Suppressor macrophage (primary cell): ENCODE data around the gene SZRD1.

Source experiments
- DNase-seq, 4 experiments: peaks; one replicate each; pipeline ENCODE4 v3.0.0-alpha.2; 2020 to 2022

SZRD1 gene

DNA sequence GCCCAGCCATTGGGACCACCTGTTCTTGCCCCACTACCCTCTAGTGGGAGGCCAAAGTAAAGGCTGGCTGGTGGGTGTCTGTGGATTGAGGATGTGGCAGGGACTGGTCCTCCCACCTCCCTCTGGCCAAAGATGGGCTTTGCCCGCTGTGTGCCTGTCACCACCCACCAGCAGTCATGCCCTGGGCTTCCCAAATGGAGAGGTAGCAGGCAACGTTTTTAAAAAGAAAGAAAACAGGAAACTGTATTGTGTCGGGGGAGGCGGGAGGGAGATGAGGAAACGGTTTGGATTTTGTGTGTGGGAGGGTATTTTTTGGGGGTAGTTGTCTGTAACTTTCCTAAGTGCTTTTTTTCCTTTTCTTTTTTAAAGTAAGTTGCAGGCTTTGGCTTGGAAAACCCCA lies 30.1 kb downstream of the SZRD1 start:
- peak; percentile 39 to 70 (median 61) for DNase-seq

GRCh38 chr1:16398371-16398953 lies 31.4 kb downstream of the SZRD1 start:
- DNase-seq, result no peak

DNA sequence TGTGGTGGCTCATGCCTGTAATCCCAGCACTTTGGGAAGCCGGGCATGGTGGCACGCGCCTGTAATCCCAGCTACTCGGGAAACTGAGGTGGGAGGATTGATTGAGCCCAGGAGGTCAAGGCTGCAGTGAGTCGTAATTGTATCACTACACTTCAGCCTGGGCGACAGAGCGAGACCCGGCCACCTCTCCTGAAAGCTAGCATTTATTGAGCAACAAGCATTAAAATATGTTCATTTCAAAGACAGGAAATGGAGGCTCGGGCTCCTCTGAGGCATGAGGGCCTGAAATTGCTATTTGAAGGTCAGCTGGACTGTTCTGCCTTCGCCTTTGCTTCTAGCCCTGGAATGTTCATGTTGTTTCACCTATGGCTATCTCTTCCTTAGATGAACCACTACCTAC lies 35.7 kb downstream of the SZRD1 start:
- no peak for DNase-seq

- DNase-seq, result no peak
Measured at GRCh38 chr1:16405441-16405840, 38.4 kb downstream of the SZRD1 start.

GRCh38 chr1:16406868-16407267 lies 39.8 kb downstream of the SZRD1 start:
- DNase-seq, result no peak

DNA sequence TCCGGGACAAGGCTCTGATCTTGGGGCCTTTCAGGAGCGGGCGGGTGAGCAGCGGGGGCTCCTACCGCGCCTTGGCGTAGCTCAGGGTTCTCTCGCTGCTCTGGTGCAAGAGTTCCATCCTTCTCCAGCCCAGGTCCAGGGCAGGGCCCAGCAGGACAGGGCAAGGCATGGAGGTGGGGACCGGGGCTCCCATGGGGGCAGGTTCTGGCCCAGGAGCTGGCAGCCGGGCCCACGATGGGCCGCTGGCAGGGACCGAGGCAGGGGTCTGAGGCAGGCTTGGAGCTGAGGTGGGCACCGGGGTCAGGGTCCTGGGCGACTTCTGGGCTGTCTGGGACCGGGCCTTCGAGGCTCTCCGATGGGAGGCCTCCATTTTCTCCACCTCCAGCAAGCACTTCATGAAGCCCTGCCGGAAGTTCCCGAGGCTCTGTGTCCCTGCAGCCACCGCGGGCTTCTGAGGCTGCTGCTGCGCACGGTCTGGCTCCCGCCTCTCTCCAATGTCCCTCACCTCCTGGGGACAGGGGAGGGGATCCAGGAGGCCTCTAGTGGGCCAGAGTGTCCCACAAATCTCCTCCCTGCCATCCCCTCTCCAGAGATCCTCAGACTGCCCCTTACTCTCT lies 42.6 kb downstream of the SZRD1 start:
- no peak for DNase-seq

GRCh38 chr1:16410803-16411202 lies 43.8 kb downstream of the SZRD1 start:
- no peak for DNase-seq

DNA sequence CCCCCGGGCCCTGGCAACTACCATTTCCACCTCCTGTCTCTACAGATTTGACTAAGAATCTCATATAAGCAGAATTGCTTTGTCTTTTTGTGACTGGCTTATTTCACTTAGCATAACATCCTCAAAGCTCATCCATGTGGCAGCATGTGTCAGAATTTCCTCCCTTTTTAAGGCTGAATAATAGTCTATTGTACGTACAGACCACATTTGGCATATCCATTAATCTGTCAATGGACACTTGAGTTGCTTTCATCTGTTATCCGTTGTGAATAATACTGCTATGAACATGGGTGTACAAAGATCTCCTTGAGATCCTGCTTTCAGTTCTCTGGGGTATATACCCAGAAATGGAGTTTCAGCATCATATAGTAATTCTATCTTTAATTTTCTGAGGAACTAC lies 46.1 kb downstream of the SZRD1 start:
- DNase-seq, result no peak

- no peak for DNase-seq
Measured at GRCh38 chr1:16418823-16419425, 51.9 kb downstream of the SZRD1 start.

- DNase-seq, result no peak
Measured at GRCh38 chr1:16420424-16421118, 53.5 kb downstream of the SZRD1 start.

- DNase-seq, result no peak
Measured at GRCh38 chr1:16421201-16421600, 54.2 kb downstream of the SZRD1 start.

GRCh38 chr1:16422041-16422440 lies 55.0 kb downstream of the SZRD1 start:
- DNase-seq, result no peak

GRCh38 chr1:16425125-16426025 lies 58.3 kb downstream of the SZRD1 start:
- no peak for DNase-seq

- no peak for DNase-seq
Measured at GRCh38 chr1:16430606-16431005, 63.6 kb downstream of the SZRD1 start.

DNA sequence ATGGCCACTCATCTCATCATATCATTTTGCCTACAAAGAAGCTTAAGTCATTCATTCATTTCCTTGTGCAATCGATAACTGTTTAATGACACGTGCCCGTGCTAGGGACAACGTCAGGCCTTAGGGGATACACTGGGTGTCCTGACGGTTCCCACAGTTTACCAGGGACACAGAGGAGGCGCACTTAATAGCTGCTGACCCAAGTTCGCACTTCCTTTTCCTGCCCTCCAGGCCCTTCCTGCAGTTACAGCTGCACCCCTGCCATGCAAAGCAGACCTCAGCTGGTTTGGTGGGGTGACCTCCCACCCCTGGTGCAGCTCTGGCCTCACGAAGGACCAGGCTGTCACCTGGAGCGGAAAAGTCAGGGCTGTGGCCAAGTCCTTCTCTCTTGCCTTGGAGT lies 66.0 kb downstream of the SZRD1 start:
- peak; percentile 52 to 79 (median 64) for DNase-seq

- DNase-seq, result no peak
Measured at GRCh38 chr1:16434007-16434406, 67.0 kb downstream of the SZRD1 start.

GRCh38 chr1:16434501-16434900 lies 67.5 kb downstream of the SZRD1 start:
- no peak for DNase-seq

DNA sequence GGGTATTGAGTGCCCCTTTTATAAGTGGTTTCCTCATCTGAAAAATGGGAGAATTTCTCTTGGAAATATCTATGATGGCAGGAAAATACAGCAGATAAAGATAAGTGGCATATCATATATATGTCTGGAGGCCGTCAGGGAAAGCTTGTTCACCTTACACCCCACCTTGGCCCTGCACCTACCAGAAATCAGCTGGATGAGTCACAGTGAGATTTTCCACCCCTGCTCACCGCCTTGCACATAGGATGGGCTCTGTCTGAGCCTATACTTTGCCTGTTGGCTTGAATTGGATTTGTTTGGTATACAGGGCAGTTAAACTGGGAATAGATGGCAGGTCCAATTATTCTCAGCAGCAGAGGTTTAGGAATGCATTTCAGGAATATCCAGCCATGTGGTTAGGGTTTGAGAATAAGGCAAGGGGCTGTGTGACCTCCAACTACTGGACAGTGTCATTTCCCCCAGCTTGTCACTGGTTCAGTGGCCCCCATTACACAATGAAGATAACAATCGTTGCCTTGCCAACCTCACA lies 70.0 kb downstream of the SZRD1 start, which contains the start of gene SPATA21:
Gene SPATA21, minus strand, starts transcription at position 479 of the 529 bp plus-strand sequence. CDS start 6,053 bp downstream, outside the sequence.
- DNase-seq, result no peak

DNA sequence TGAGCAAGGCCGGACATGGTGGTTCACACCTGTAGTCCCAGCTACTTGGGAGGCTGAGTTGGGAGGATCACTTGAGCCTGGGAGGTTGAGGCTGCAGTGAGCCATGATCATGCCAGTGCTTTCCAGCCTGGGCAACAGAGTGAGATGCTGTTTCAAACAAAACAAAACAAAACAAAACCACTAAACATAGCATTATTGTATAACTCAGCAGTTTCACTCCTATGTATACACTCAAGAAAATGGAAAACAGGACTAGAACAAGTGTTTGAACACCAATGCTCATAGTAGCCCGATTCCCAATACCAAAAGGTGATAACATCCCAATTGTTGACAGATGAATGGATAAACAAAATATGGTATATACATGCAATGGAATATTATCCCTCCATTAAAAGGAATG lies 71.5 kb downstream of the SZRD1 start:
- no peak for DNase-seq

- DNase-seq, result peak in 3 of 4 experiments; percentile 22 to 78 (median 47)
Measured at GRCh38 chr1:16438924-16439323, 71.9 kb downstream of the SZRD1 start.

DNA sequence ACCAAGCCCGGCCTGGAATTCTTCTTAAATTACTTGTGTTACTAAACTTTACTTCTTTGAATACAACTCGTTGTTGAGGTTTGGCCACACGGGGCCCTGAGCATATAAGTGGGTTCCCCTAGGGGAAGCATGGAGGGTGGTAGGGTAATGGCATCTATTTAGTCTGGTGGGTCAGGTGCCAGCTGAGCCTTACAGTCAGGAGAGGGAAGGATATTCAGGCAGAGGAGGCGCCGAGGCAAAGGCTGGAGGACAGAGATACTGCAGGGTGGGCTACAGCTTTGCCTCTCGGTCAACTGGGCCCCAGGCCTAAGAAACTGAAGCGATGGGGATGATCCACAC lies 73.1 kb downstream of the SZRD1 start:
- DNase-seq, result peak in 2 of 4 experiments; percentile 12 to 19
